WERI-Rb-1 (cell line): ENCODE results near the gene PSMB7.

Source experiments
- DNase-seq: peaks from one replicate; pipeline ENCODE4 v3.0.0-alpha.2; 2020
- H3K27ac ChIP-seq: fragments of 250-450 bp; sonication (Bioruptor Pico); 2 replicates; pipeline ENCODE4 v1.5.1; 2020; ENCODE audit warnings: mild to moderate bottlenecking, moderate library complexity
- H3K27me3 ChIP-seq: fragments of 250-450 bp; sonication (Bioruptor Pico); 2 replicates; pipeline ENCODE4 v1.5.1; 2021; ENCODE audit warnings: mild to moderate bottlenecking, low read depth, moderate library complexity; ENCODE audit not compliant: insufficient read depth, severe bottlenecking
- H3K36me3 ChIP-seq: fragments of 250-450 bp; sonication (Bioruptor Pico); 2 replicates; pipeline ENCODE4 v1.5.1; 2020; ENCODE audit warnings: mild to moderate bottlenecking, moderate library complexity
- H3K4me3 ChIP-seq: 2 replicates; pipeline ENCODE4 v1.5.1; 2011; ENCODE audit warnings: low read depth, mild to moderate bottlenecking, control low read depth, low read length
- H3K9me3 ChIP-seq: fragments of 250-450 bp; sonication (Bioruptor Pico); 2 replicates; pipeline ENCODE4 v1.5.1; 2021; ENCODE audit warnings: mild to moderate bottlenecking, moderate library complexity; ENCODE audit not compliant: severe bottlenecking
- CTCF ChIP-seq: IDR thresholded peaks from 2 replicates; pipeline ENCODE4 v1.5.1; 2011; ENCODE audit warnings: low read depth, mild to moderate bottlenecking, control low read depth, inconsistent platforms, low read length

Gene PSMB7

GRCh38 chr9:124348831-124349230 lies 66.4 kb downstream of the PSMB7 start:
- no peak overlapping the region for H3K4me3 ChIP-seq
- no peaks in the 10 kb centered on the region for H3K27me3 ChIP-seq
- H3K36me3 ChIP-seq: peaks cover 63% of the 10 kb centered on the region
- no peaks in the 10 kb centered on the region for H3K9me3 ChIP-seq
- DNase-seq: no peak
- no peak for TF ChIP-seq CTCF
- H3K27ac ChIP-seq: no peak overlapping the region

DNA sequence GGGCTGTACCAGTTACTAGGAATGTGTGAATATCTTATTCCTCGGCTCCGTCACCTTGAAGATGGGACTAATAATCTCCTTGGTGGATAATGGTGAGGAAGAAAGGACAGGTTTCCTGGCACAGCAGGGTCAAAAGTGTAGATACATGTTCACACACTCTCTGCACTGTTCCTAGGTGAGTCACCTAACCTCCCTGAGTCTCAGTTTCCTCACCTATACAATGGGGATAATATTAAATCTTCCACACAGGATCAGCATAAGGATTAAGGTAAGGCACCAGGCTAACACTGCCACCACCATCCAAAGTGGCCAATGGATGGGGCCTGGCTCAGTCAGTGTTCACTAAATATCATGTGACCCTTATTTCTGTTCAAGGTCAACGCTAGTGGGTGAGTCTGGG lies 66.9 kb downstream of the PSMB7 start:
- DNase-seq: no peak
- no peak overlapping the region for H3K27ac ChIP-seq
- H3K27me3 ChIP-seq: no peaks in the 10 kb centered on the region
- no peak for TF ChIP-seq CTCF
- H3K36me3 ChIP-seq: peaks cover 59% of the 10 kb centered on the region
- no peaks in the 10 kb centered on the region for H3K9me3 ChIP-seq
- H3K4me3 ChIP-seq: no peak overlapping the region

GRCh38 chr9:124347968-124348358 lies 67.3 kb downstream of the PSMB7 start:
- H3K4me3 ChIP-seq: no peak overlapping the region
- H3K27me3 ChIP-seq: no peaks in the 10 kb centered on the region
- H3K36me3 ChIP-seq: peaks cover 55% of the 10 kb centered on the region
- no peak overlapping the region for H3K27ac ChIP-seq
- DNase-seq: no peak
- no peak for TF ChIP-seq CTCF
- no peaks in the 10 kb centered on the region for H3K9me3 ChIP-seq

GRCh38 chr9:124347206-124347967 lies 67.9 kb downstream of the PSMB7 start:
- Histone ChIP-seq H3K27ac (no peak overlapping the region), H3K4me3 (no peak overlapping the region), H3K9me3 (no peaks in the 10 kb centered on the region), H3K36me3 (peaks cover 49% of the 10 kb centered on the region), H3K27me3 (no peaks in the 10 kb centered on the region)
- no peak for TF ChIP-seq CTCF
- no peak for DNase-seq

- TF ChIP-seq CTCF: no peak
- DNase-seq: no peak
- Histone ChIP-seq H3K27ac (peak overlapping the region; percentile 13), H3K4me3 (no peak overlapping the region), H3K27me3 (no peaks in the 10 kb centered on the region), H3K36me3 (peaks cover 40% of the 10 kb centered on the region), H3K9me3 (no peaks in the 10 kb centered on the region)
These were observed 68.7 kb downstream of the PSMB7 start for GRCh38 chr9:124346347-124347163.
